Colon (tissue), 2 donors: ENCODE results near the gene MUSTN1.

Source experiments
- FAIRE-seq: peaks from 2 replicates; lab custom pipeline; 2012; peaks lifted over from hg19 to GRCh38; lab: Jason Lieb, UNC
- donor health status: control.
- donor health status: control.

MUSTN1 gene

DNA sequence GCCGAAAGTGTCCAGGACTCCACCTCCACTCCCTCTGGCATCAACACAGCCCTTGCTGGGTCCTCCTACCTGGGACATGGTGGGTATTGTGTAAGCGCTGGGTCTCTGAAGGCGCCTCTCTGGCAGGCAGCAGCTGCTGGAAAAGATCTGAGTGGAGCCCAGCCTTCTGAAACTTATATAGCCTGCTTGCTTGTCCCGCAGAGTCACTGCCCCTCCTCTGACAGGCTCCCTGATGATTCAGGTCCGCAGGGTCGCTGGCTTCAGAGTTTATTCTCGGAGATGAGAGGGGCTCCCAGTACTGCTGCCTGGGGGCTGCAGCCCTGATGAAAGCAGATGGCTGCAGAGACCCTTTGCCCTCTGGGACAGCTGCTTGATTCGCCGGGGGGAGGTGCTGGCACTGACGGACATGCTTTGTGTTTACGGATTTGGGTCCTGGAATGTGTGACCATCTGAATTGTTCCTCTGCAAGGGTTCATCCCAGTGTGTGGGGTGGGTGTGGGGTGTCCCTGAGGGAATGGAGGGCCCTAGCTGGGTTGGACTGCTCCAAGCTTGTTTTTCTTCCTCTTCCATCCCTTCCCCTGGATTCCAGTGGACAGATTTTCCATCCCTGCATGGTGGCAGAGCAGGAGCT, at the start of gene MUSTN1:
TSS of gene MUSTN1 (minus strand) at position 149 of the 631 bp plus-strand sequence. CDS start at position 78, 71 bp downstream.
- FAIRE-seq, result no peak

DNA sequence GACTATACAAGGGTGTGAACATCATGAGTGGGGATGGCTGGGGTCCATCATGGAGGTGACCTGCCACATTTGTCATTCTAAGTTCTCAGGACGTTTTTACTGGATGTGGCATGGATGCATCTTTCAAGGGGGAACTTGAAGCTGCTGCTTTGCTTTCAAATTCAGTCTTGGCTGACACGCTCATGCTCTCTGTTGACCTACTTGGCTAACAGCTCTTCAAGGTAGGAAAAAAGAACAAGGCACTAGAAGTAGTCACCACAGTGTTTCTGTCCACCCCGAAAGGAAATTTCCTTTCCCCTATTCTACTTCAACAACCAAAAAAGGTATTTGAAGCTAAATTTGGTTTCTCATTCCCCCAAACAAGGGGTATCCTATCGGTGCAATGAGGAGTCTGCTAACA, 47.6 kb upstream of the MUSTN1 start:
- no peak for FAIRE-seq

DNA sequence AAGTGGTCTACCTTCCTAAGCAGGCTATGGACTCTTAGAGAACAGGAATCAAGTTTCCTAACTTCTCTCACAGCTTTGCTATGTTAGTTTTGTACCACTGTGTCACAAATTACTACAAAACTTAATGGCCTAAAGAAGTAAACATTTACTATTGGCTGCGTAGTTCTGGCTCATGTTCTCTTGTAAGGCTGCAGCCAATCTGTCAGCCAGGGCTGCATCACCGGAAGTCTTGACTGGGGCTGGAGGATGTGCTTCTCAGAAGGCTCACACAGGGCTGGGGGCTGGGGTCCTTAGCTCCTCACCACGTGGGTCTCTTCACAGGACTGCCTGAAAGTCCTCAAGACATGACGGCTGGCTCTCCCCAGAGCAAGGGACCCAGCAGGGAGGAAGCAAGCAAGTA, 47.1 kb upstream of the MUSTN1 start:
- FAIRE-seq, result no peak

DNA sequence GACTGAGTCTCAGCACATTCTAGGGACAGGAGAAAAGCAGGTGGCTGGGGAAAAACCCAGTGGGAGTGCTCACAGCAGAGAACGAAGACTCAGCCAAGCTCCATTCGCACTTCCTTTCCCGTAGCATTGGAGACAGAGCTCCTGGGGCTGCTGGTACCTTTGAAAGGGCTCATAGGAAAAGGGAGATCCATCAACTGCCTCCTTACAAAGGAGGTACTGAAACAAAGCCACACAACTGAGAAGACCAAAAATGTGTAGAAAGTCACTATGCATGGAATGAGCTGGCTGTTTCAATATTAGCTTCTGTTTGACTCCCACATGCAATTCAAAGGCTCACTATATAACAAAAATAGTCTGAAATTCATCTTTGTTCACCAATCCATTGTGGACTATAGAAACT, 45.7 kb upstream of the MUSTN1 start:
- FAIRE-seq, result no peak

DNA sequence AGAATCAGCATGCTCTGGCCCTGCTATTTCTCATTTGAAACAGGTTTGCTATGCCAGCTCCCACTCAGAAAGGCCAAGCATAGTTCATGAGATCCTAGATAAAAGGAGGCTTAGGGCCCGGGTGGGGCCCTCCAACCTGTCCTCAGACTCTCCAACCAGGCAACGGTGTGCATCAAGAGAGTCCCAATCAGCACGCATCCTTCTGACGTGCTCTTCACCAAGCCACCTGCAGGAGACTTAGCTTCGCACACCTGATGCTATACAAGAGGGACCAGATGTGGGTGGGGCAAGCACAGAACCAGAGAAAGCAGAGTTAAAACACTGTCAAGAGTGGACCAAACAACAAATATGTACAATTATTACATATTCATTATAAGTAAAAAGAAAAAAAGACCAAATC, 45.2 kb upstream of the MUSTN1 start:
- no peak for FAIRE-seq

DNA sequence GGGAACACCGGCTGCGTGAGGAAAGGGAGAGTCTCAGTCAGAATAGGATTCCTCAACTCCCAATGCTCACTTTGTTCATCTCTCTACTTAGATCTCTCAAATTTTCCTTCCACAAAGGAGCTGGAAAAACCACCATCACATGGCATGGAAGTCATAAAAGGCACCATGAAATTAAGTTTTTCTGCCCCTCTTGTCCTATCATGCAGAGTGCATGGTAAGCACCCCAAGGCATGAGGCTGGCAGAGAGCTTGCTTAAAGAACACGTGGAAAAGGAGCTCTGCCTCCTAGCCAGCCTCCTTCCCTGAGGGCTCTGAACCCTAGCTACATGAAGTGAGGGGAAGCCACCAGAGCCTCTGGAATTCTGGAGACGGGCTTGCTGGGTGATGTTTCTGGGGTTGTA, 44.8 kb upstream of the MUSTN1 start:
- FAIRE-seq, result no peak

DNA sequence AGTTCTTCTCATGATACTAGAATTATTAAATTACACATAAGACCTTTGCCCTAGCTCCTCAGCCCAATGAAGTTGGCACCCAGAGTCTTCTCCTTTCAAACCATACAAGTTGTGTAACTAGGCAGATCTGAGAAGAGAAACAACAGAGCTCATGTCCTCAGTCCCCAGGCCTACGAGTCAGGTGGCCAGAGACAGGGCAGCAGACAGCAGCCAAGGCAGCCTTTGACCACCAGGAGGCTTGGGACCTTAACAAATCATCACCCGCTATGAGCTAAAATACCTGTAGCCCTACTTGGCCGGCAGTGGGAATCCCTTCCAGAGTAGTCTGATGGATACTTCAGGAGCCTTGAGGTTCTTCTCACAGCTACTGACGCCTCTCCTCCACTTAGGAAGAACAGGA, 44.3 kb upstream of the MUSTN1 start:
- no peak for FAIRE-seq

DNA sequence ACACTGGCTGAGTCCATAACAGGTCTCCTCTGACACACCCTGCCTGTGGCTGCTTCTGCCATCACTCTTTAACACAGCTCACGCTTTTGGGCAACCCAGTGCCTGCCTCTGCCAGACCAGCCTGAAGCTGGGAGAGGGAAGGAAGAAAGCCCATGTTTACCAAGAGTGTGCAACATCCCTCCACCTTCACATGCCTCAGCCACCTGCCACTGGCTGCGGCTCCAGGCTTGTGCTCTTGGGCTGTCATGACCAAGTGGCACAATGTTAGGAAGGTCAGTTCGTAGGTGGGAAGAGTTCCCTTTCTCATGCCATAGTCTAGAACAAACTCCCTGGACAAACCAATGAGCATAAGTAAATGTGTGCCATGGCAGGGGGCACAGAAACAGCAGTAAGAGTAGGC, 42.3 kb upstream of the MUSTN1 start:
- no peak for FAIRE-seq

DNA sequence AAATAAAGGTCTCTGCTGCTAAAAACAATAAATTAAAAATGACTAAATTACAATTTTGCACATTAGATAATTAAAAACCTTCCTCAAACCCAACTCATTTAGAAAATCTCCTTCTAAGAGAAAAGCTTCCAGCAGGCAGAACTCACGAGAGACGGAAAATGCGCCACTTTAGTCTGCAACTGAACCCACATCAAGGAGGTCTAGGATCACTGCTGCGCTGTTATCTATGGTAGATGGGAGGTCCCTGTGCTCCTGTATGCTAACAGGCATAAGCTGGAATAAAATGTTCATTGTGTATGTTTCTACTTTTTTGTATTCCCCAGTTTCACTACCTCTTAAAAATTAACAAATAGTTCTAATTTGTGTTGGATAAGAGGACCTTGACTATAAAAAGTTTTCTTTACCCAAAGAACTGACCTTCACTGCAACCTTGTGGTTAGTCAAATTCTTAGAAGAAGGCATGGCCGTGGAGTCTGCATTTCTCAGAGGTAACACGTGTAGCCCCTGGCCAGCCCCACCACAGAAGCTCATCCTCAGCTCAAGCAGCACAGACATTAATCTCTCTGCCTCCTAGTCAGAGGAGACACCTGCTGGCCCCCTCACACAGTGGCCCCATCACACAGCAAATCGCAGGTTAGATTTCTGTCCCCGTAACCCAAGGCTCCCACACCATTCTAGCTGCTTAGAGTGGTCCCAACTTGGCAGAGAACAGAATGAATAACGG, 40.2 kb upstream of the MUSTN1 start:
- FAIRE-seq, result no peak

DNA sequence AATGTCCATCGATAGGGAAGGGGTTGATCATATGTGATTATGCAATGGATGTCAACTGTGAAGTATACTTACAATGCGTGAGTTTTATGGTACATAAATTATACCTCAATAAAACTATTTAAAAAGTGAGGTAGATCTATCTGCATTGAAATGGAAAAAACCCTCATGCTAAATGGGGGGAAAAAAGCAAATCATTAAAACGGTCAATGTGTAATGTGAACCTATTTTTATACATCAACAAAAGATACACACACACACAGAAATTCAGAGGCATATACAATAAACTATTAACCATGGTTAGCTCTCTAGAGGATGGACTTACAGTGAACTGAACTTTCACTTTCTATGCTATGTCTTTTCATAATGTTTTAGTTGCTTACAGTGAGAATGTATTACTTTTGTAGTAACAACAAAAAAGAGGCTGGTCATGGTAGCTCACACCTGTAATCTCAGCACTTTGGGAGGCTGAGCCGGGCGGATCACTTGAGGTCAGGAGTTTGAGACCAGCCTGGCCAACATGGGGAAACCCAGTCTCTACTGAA, 39.4 kb upstream of the MUSTN1 start:
- FAIRE-seq, result no peak

DNA sequence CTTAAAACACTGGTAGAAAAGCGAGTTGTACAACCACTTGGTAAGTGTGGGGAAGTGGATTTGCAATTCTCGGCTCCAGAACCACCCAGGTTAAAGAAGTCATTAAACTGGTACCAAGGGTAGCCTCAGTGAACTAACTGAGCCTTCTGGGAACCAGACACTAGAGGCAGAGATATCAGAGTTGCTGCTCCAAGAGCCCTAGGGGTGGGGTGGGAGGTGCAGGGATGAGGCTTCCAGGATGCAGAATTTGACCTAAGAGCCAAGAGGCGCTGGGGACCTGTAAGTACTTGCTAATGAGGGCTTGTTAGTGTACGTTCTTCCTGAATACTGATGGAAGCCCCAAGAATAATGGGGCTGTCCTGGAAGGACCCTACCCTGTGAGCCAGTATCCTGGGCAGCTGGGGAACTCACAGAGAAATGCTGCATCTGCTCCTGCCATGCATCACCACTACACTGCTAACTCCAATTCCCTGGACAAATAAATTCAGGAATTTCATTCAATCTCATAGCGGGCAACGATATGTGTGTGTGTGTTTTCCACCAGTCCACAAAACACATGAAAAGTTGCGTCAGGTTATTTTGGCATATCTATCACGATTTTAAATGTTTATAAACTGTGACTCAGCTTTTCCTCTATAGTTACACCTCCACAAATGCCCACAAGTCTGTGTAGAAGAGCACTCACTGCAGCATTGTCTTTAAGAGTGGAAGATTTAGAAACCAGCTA, 38.8 kb upstream of the MUSTN1 start:
- FAIRE-seq, result no peak

DNA sequence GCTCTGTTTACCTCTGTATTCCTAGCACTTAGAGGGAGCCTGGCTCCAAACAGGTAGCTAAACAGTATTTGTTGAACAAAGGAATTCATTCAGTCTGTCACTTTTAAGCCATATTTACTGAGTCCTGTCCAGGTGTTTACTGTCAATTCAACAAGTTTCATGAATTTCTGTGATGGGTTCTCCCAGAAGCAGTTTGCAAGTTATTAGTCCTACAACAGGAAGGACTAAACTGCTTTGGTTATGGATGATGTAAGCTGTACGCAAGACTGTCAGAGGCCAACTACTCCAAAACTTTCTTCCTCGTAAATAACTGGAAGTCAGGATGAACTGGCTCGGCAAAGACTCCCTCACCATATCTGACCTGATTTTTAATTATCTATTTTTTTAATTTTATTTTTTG, 37.4 kb upstream of the MUSTN1 start:
- FAIRE-seq, result no peak

DNA sequence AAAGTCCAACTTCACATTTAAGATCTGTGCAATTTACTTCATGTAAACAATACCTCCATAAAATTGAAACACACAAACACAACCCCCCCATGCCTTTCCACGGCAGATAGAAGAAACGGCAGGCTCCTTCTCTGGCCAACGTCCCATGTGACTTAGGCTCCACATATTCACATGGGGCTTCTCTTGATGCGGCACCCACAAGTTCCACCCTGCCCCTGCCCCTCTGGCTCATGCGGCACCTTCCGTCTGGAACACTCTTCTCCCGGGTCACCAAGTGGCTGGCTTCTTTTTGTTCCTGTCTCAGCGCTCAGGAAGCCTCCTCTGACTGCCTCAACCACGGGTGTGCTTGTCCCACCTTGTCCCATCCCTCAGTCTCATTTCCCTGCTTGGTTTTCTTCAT, 36.9 kb upstream of the MUSTN1 start:
- no peak for FAIRE-seq

DNA sequence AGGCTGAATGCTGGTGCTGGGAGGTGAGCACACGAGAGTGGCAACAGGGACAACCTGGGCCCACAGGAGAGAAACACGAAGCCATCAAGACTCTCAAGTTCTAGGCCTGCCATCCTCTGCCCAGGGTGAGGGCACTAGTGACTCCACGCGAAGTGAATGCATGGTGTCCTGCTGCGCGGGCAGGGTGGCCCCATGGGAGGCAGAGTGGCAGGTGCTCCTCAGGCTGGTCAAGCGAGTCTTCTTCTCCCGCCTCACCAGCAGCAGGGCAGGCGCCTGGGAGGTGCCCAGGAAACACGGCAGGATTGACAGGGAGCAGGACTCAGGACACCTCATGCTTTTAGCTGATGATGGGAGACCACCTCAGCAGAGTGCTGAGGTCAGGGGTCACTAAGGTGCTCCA, 35.7 kb upstream of the MUSTN1 start:
- no peak for FAIRE-seq

DNA sequence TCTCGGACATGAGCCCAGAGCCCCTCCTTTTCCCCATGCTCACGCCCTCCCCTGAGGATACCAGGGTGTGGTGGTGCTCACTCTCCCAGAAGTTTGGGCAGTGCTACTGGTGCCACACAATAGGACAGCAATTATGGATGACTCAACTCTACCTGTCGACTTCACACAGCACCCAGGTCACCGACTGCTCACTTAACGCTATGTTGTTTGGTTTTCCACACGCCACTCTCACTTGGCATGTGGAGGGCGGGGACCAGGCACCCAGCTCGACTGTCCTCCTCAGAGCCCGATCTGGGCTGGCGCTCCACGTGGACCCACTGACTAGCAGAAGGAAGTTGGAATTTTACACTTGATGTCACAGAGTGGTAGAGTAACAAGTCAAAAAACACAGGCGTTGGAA, 31.6 kb upstream of the MUSTN1 start:
- no peak for FAIRE-seq

DNA sequence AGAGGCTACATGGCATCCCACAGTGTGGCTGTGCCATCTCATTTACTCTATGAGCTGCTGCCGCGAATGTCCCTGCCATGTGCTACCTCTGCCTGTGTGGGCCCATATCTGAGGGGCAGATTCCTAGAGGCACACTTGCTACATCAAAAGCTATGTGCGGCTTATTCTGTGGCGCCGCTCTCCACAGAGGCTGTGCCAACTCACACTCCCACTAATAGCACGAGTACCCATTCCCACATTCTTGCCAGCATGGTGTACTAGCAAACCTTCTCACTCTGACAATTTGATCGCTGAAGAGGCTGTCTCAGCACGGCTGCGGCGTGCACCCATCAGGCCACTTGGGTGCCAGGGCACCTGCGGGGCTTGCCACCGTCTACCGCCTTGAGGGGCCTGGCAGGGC, 31.2 kb upstream of the MUSTN1 start:
- FAIRE-seq, result no peak

DNA sequence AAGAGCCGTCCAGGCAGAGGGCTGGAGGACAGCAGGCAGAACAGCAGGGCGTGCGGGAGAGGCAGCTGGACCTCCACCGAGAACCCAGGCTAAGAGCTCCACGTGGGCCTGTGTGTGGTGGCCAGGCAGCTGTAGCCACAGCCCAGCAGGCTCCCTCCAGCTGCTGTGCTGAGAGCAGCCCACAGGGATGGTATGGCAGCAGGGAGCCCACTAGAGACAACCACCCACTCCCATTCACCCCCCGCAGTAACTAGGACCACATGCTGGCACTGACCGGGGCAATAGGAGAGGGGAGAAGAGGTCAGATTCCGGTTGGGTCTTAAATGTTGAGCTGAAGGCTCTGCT, 25.6 kb upstream of the MUSTN1 start:
- FAIRE-seq, result no peak

DNA sequence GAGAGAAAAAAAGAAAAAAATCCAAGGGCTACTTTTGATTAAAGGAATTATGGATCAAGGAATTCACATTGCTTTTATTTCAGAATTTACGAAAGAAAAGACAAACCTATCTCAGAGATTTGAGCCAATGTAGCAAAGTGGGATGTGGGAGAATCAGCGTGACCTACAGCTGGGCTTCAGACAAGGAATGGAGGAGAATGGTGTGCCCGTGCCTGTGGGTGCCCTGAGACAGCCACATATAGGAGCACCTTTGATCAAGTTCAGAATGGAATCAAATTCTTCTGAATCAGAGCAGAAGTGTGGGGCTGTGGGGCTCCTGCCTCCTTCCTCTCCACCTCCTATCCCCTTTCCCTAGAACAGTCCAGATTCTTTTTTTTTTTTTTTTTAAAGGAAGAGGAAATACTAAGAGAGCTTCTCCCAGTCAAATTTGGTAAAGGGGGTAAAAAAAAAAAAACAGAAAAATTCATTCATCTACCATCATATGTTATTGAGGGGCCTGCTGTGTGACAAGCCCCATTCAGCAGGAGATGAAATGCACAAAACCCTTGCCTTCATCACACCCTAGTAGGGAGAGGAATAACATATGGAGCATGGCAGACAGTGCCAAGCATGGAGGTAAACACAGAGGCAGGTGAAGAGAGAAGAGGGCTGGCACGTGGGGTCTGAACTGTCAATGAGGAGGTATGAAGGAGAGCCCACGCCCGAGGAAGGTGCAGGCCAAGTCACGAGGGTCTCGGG, 25.0 kb upstream of the MUSTN1 start:
- FAIRE-seq, result no peak

DNA sequence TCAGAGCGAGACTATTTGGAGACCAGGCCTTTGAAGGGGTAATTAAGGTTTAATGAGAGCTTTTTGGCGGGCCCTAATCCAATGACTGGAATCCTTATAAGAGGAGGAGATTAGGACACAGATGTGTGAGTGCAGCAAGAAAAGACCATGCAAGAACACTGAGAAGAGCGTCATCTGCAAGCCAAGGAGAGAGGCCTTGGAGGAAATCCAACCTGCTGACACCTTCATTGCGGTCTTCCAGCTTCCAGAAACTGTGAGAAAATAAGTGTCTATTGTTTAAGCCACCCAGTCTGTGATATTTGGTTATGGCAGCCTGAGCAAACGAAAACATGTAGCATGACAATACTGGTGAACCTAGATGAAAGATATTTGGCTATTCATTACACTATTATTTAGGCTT, 23.0 kb upstream of the MUSTN1 start:
- no peak for FAIRE-seq

DNA sequence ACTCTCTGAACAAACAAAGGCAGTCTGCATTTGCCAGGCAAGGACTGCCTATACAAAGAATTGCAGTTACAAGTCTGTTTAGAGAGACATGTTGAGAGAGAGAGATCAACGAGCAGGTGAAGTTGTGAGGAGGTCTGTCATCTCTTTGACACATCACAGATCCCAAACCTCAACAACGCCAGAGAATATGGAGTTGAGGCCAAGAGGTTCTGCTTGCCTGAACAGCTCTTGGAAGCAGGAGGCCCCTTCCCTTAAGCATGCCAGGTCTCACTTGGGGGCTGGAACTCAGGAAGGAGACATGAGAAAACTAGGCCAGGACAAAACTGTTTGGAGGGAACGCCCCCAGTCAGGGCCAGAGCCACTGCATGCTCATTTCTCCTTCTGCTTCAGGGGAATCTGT, 22.3 kb upstream of the MUSTN1 start:
- no peak for FAIRE-seq

DNA sequence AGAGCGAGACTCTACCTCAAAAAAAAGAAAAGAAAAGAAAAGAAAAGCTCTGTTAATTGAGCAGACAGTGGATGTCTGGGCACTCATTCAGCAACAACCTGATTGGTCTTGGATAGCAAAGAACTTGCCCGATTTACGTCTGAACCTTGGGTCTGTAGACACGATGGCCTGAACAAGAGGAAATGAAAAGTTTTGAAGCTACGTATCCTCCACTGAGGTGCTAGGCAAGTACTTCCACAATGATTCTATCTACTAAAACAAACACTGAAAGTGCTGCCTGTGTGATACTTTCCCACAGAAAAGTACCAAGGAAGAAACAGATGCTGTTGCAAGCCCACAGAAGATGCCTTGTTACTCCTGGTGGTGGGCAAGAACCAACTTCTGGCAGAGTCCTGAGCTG, 21.8 kb upstream of the MUSTN1 start:
- no peak for FAIRE-seq

DNA sequence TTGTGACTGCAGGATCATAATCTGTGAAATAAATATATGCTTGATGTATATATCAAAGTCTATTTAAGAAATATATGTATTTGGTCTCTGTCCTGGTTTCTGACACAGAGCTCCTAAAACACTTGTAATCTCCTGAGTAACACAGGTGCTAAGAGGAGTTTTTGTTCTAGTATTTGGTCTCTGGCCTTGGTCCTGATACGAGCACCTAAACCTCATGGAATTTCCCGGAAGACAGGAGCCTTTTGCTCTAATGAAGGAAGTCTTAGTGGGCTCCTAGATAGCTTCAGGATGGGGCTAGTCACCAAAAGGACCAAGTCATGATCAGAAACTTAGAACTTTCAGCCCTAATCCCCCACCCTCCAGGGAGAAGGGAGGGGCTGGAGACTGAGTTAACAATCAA, 19.2 kb upstream of the MUSTN1 start:
- FAIRE-seq, result no peak

DNA sequence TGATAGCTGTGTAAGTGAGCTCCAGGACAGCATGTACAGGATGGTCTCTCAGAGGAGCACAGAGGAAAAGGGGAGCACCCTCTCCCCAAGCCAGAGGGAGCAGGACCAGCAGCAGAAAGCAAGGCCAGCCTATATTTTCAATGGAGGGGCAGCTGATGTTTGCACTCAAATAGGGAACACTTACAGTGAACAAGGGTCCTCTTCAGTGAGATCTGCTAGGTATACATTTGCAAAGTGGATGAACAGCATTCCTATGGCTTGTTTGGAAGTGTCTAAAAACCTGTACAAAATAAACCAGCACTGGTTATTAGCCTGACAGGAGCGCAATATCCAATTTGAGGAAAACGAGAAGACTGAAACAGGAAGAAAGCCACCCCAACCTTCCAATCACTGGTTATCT, 17.6 kb upstream of the MUSTN1 start:
- no peak for FAIRE-seq
